Osteocyte (in vitro differentiated cells): ENCODE results near the gene CYTH3. TPM values are rescaled to one million over a fixed set of nuclear protein-coding genes. Genes with fewer than 3 reads are reported as not detected.
"Not testable (repeated sequence)": the region's sequence is repeated elsewhere in the genome, so short reads cannot be mapped to it uniquely, and the experiment has no call there.

ENCODE experiments used
- DNase-seq: peaks from one replicate; pipeline ENCODE4 v3.0.0; 2021; ENCODE audit warnings: mixed read lengths; ENCODE audit not compliant: unreplicated experiment; ENCODE audit errors: extremely low spot score
- H3K27ac Mint-ChIP-seq: one replicate; pipeline ENCODE4 v1.8.0; 2021; ENCODE audit warnings: mild to moderate bottlenecking, mixed read lengths; ENCODE audit not compliant: unreplicated experiment
- H3K27me3 Mint-ChIP-seq: one replicate; pipeline ENCODE4 v1.8.0; 2021; ENCODE audit warnings: mixed read lengths; ENCODE audit not compliant: unreplicated experiment
- H3K36me3 Mint-ChIP-seq: one replicate; pipeline ENCODE4 v1.8.0; 2021; ENCODE audit warnings: mixed read lengths; ENCODE audit not compliant: unreplicated experiment
- H3K4me1 Mint-ChIP-seq: one replicate; pipeline ENCODE4 v1.8.0; 2021; ENCODE audit warnings: mixed read lengths; ENCODE audit not compliant: unreplicated experiment
- H3K4me3 Mint-ChIP-seq: one replicate; pipeline ENCODE4 v1.8.0; 2021; ENCODE audit warnings: mild to moderate bottlenecking, moderate library complexity, mixed read lengths; ENCODE audit not compliant: unreplicated experiment
- H3K9me3 Mint-ChIP-seq: one replicate; pipeline ENCODE4 v1.8.0; 2021; ENCODE audit warnings: mixed read lengths; ENCODE audit not compliant: unreplicated experiment
- CTCF ChIP-seq: fragments of 200-600 bp; sonication (generic); IDR thresholded peaks from 2 replicates; pipeline ENCODE4 v1.5.0; 2021; ENCODE audit warnings: antibody characterized with exemption, mild to moderate bottlenecking, moderate library complexity
- total RNA-seq: library from RNA; stranded (reverse); gene quantifications from 2 replicates; pipeline ENCODE4 v1.2.1, GENCODE V29; 2021

CYTH3 gene
- total RNA-seq, 1 donor from 2014 or later = 63.9 TPM

DNA sequence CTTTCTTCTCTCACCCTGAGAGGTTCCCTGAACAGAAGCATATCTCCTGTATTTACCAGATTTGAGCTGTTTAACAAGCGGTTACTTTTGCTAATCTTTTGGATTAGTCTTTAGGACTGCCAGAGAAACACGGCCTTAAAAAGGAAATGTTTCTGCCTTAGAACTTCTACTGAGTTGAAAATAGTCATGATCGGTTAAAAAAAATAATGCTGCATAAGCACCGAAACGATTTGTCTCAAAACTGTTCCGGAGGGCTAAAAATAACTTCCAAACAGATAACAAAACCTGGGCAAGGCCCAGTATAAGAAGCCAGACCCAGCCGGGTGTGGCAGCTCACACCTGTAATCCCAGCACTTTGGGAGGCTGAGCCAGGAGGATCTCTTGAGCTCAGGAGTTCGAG lies 43.3 kb upstream of the CYTH3 start:
- H3K27me3 Mint-ChIP-seq = no peaks in the 10 kb centered on the region
- H3K9me3 Mint-ChIP-seq = no peaks in the 10 kb centered on the region
- H3K27ac Mint-ChIP-seq = peak overlapping the region; percentile 31
- no peak for TF ChIP-seq CTCF
- DNase-seq = no peak
- H3K4me1 Mint-ChIP-seq = peaks cover 11% of the 10 kb centered on the region
- no peak overlapping the region for H3K4me3 Mint-ChIP-seq
- no peaks in the 10 kb centered on the region for H3K36me3 Mint-ChIP-seq

- no peak for DNase-seq
- Mint-ChIP-seq H3K27ac (no peak overlapping the region), H3K27me3 (no peaks in the 10 kb centered on the region), H3K36me3 (no peaks in the 10 kb centered on the region), H3K4me3 (no peak overlapping the region), H3K4me1 (peaks cover 23% of the 10 kb centered on the region), H3K9me3 (no peaks in the 10 kb centered on the region)
- no peak for TF ChIP-seq CTCF
Measured at GRCh38 chr7:6310271-6310993, 38.0 kb upstream of the CYTH3 start.

DNA sequence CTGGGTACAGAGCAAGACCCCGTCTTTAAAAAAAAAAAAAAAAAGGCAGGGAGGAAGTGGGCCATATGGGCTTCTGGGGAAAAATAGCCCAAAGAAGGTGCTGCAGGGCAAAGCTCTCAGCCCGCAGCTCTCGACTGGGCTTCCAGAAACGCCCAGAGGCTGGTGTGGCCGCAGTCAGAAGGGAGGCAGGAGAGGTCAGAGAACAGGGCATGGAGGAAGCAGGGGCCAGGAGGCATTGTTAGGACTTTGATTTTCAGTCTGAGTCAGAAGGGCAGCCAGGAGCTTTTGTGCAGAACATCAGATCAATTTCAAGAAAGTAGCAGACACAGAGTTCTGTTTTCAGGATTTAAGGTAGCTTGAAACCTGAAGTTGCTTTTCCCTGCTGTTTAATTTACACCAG lies 35.3 kb upstream of the CYTH3 start:
- Mint-ChIP-seq H3K27me3 (no peaks in the 10 kb centered on the region), H3K36me3 (no peaks in the 10 kb centered on the region), H3K9me3 (no peaks in the 10 kb centered on the region), H3K4me3 (no peak overlapping the region), H3K4me1 (peaks cover 23% of the 10 kb centered on the region), H3K27ac (peak overlapping the region; percentile 42)
- TF ChIP-seq CTCF = no peak
- no peak for DNase-seq

GRCh38 chr7:6306471-6306870 lies 34.0 kb upstream of the CYTH3 start:
- no peak overlapping the region for H3K4me3 Mint-ChIP-seq
- no peak for DNase-seq
- no peaks in the 10 kb centered on the region for H3K9me3 Mint-ChIP-seq
- no peaks in the 10 kb centered on the region for H3K27me3 Mint-ChIP-seq
- H3K4me1 Mint-ChIP-seq = peaks cover 23% of the 10 kb centered on the region
- no peak for TF ChIP-seq CTCF
- H3K36me3 Mint-ChIP-seq = no peaks in the 10 kb centered on the region
- peak overlapping the region; percentile 9 for H3K27ac Mint-ChIP-seq

- Mint-ChIP-seq H3K27me3 (no peaks in the 10 kb centered on the region), H3K9me3 (no peaks in the 10 kb centered on the region), H3K4me1 (peaks cover 23% of the 10 kb centered on the region), H3K36me3 (no peaks in the 10 kb centered on the region), H3K4me3 (no peak overlapping the region), H3K27ac (no peak overlapping the region)
- no peak for TF ChIP-seq CTCF
- DNase-seq = no peak
Measured at GRCh38 chr7:6305330-6305729, 32.9 kb upstream of the CYTH3 start.

GRCh38 chr7:6301446-6301845 lies 29.0 kb upstream of the CYTH3 start:
- not testable (repeated sequence) for H3K27ac Mint-ChIP-seq, H3K27me3 Mint-ChIP-seq, H3K9me3 Mint-ChIP-seq, DNase-seq, H3K36me3 Mint-ChIP-seq, H3K4me3 Mint-ChIP-seq, H3K4me1 Mint-ChIP-seq
